SK-N-SH treated with all-trans-retinoic acid at 6 μM for 48 hours (cell line): Measurements from ENCODE around the gene ARHGAP10.

ENCODE experiments used
- ATAC-seq: fragments of 200-7000 bp; cut with Tn5 transposase; 3 replicates; pipeline ENCODE4 v1.9.1; 2020; ENCODE audit warnings: mild to moderate bottlenecking, moderate library complexity
- BACH2 ChIP-seq: fragments of 250-450 bp; sonication (Bioruptor Pico); IDR thresholded peaks from 2 replicates; pipeline ENCODE4 v1.9.0; 2021; ENCODE audit warnings: mild to moderate bottlenecking, borderline replicate concordance
- CREB5 ChIP-seq: fragments of 250-450 bp; sonication (Bioruptor Pico); IDR thresholded peaks from 2 replicates; pipeline ENCODE4 v1.5.1; 2020; ENCODE audit warnings: low read depth, mild to moderate bottlenecking, moderate library complexity
- CSDC2 ChIP-seq: fragments of 250-450 bp; sonication (Bioruptor Pico); IDR thresholded peaks from 2 replicates; pipeline ENCODE4 v1.5.0; 2020; ENCODE audit warnings: mild to moderate bottlenecking, moderate library complexity
- CSRNP3 ChIP-seq: fragments of 250-450 bp; sonication (Bioruptor Pico); IDR thresholded peaks from 2 replicates; pipeline ENCODE4 v1.5.1; 2021; ENCODE audit warnings: mild to moderate bottlenecking, moderate library complexity
- ISL1 ChIP-seq: fragments of 250-450 bp; sonication (Bioruptor Pico); IDR thresholded peaks from 2 replicates; pipeline ENCODE4 v2.1.2; 2022; ENCODE audit warnings: mild to moderate bottlenecking, moderate library complexity
- PATZ1 ChIP-seq: fragments of 250-450 bp; sonication (Bioruptor Pico); IDR thresholded peaks from 2 replicates; pipeline ENCODE4 v1.8.0; 2020; ENCODE audit warnings: mild to moderate bottlenecking, moderate library complexity, borderline replicate concordance
- POU6F1 ChIP-seq: fragments of 250-450 bp; sonication (Bioruptor Pico); IDR thresholded peaks from 2 replicates; pipeline ENCODE4 v1.8.0; 2021; ENCODE audit warnings: low read depth, mild to moderate bottlenecking, moderate library complexity, borderline replicate concordance
- PPARA ChIP-seq: fragments of 250-450 bp; sonication (Bioruptor Pico); IDR thresholded peaks from 2 replicates; pipeline ENCODE4 v1.5.0; 2020; ENCODE audit warnings: mild to moderate bottlenecking, borderline replicate concordance
- RARB ChIP-seq: fragments of 250-450 bp; sonication (Bioruptor Pico); IDR thresholded peaks from 2 replicates; pipeline ENCODE4 v1.8.0; 2021; ENCODE audit warnings: mild to moderate bottlenecking, moderate library complexity
- TCF4 ChIP-seq: fragments of 250-450 bp; sonication (Bioruptor Pico); IDR thresholded peaks from 2 replicates; pipeline ENCODE4 v1.8.0; 2021; ENCODE audit warnings: mild to moderate bottlenecking, moderate library complexity, borderline replicate concordance
- TOX ChIP-seq: fragments of 250-450 bp; sonication (Bioruptor Pico); IDR thresholded peaks from 2 replicates; pipeline ENCODE4 v1.8.0; 2021; ENCODE audit warnings: mild to moderate bottlenecking, moderate library complexity, borderline replicate concordance
- ZC3H10 ChIP-seq: fragments of 250-450 bp; sonication (Bioruptor Pico); IDR thresholded peaks from 2 replicates; pipeline ENCODE4 v1.5.1; 2021; ENCODE audit warnings: mild to moderate bottlenecking, moderate library complexity
- ZFP3 ChIP-seq: fragments of 250-450 bp; sonication (Bioruptor Pico); IDR thresholded peaks from 2 replicates; pipeline ENCODE4 v1.5.0; 2020; ENCODE audit warnings: mild to moderate bottlenecking, moderate library complexity
- ZFP30 ChIP-seq: fragments of 450-650 bp; formaldehyde crosslinking; IDR thresholded peaks from 2 replicates; pipeline ENCODE4 v1.5.0; 2022; ENCODE audit warnings: mild to moderate bottlenecking, moderate library complexity
- ZNF565 ChIP-seq: fragments of 450-650 bp; formaldehyde crosslinking; conservative IDR thresholded peaks from 2 replicates; pipeline ENCODE4 v1.5.0; 2020; ENCODE audit warnings: low read depth, mild to moderate bottlenecking, moderate library complexity
- ZNF70 ChIP-seq: fragments of 450-650 bp; formaldehyde crosslinking; IDR thresholded peaks from 2 replicates; pipeline ENCODE4 v1.5.0; 2020; ENCODE audit warnings: mild to moderate bottlenecking, moderate library complexity
- TF ChIP-seq, protein P1 (sequence below): fragments of 250-450 bp; sonication (Bioruptor Pico); IDR thresholded peaks from 2 replicates; pipeline ENCODE4 v1.5.0; 2020; ENCODE audit warnings: mild to moderate bottlenecking, moderate library complexity

ARHGAP10 gene

GRCh38 chr4:147924604-147925412 is 192.9 kb downstream of the ARHGAP10 start:
- TF ChIP-seq RARB (no peak), PATZ1 (CRISPR knock-in tag) (no peak), POU6F1 (no peak), ZFP3 (CRISPR knock-in tag) (no peak), ISL1 (no peak), ZFP30 (no peak), TCF4 (CRISPR knock-in tag) (no peak), BACH2 (CRISPR knock-in tag) (no peak), CSDC2 (CRISPR knock-in tag) (no peak), PPARA (CRISPR knock-in tag) (no peak), CSRNP3 (CRISPR knock-in tag) (no peak), ZC3H10 (CRISPR knock-in tag) (no peak), ZNF70 (CRISPR knock-in tag) (no peak), CREB5 (CRISPR knock-in tag) (no peak)
- TF ChIP-seq, protein P1, sequence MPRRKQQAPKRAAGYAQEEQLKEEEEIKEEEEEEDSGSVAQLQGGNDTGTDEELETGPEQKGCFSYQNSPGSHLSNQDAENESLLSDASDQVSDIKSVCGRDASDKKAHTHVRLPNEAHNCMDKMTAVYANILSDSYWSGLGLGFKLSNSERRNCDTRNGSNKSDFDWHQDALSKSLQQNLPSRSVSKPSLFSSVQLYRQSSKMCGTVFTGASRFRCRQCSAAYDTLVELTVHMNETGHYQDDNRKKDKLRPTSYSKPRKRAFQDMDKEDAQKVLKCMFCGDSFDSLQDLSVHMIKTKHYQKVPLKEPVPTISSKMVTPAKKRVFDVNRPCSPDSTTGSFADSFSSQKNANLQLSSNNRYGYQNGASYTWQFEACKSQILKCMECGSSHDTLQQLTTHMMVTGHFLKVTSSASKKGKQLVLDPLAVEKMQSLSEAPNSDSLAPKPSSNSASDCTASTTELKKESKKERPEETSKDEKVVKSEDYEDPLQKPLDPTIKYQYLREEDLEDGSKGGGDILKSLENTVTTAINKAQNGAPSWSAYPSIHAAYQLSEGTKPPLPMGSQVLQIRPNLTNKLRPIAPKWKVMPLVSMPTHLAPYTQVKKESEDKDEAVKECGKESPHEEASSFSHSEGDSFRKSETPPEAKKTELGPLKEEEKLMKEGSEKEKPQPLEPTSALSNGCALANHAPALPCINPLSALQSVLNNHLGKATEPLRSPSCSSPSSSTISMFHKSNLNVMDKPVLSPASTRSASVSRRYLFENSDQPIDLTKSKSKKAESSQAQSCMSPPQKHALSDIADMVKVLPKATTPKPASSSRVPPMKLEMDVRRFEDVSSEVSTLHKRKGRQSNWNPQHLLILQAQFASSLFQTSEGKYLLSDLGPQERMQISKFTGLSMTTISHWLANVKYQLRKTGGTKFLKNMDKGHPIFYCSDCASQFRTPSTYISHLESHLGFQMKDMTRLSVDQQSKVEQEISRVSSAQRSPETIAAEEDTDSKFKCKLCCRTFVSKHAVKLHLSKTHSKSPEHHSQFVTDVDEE, result no peak
- TF ChIP-seq, all 23 proteins: peak for 0
- peak; percentile 84 for ATAC-seq

DNA sequence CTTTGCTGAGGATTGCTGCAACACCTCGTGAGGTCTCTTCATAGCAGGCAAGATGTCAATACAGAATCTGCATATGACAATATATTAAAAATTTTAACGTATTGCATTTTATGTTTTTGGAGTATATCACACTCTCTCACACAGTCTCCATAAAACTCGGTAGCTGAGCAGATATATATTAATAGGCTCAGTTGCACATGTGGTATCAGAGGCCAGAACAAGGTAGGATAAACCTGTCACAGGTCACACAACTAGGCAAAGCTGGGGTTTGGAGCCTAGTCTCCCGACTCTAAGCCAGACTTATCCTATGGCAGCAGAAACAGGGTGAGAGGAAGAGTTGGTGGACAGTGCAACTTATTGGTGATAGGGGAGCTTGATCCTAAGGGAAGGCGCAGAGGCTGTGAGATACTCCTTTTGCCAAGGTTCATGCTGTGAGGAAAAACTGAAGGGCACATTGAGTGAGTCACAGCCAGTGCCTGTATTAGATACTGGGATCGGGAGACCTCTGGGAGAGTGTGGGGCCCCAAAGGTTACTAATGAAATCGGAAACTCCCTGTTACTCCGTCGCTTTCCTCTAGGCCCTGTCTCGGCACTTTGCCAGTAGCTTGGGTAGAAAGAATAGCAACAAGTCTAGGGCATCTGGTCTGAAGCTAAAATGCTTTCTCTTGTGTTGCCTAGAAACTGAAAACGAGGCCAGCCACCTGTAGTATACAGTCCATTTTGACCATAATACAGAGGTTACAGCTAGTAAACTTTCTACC is 195.7 kb downstream of the ARHGAP10 start:
- no peak; the same call in 1 of the 3 replicates for ATAC-seq
- TF ChIP-seq, protein P1, result no peak
- TF ChIP-seq TOX (CRISPR knock-in tag), result no peak
- no peak for TF ChIP-seq PPARA (CRISPR knock-in tag)
- TF ChIP-seq CSRNP3 (CRISPR knock-in tag), result no peak
- no peak for TF ChIP-seq RARB
- TF ChIP-seq PATZ1 (CRISPR knock-in tag), result no peak
- no peak for TF ChIP-seq ZNF565
